ENCODE data around the gene SCNN1B.
"Not testable (repeated sequence)": the region's sequence is repeated elsewhere in the genome, so short reads cannot be mapped to it uniquely, and the experiment has no call there.

The SCNN1B gene

GRCh38 chr16:23381702-23382101 lies 79.6 kb downstream of the SCNN1B start:
- DNase-seq (ENCODE audit: low read depth): not testable (repeated sequence)

- DNase-seq (ENCODE audit: low read depth): no peak
Observed at GRCh38 chr16:23382279-23382678, 80.2 kb downstream of the SCNN1B start.

DNA sequence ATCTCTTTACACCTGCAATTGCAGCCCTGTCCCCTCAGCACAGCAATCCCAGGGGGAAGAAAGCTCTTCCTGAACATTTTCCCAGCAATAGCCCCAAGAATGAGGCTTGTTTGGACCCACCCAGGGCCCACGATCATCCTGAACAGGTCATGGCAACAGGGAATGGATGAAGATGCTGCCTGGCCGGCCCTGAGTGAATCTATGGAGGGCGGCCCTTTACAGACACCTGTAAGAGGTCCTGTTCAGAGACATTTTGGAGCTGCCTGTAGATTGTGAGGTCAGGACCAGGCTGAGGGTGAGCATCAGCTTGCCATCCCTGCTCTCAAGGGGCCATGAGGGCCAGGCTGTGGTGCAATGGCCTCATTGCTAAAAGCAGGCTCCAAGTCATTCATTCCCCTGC lies 81.8 kb downstream of the SCNN1B start:
- no peak for DNase-seq (ENCODE audit: low read depth)

DNA sequence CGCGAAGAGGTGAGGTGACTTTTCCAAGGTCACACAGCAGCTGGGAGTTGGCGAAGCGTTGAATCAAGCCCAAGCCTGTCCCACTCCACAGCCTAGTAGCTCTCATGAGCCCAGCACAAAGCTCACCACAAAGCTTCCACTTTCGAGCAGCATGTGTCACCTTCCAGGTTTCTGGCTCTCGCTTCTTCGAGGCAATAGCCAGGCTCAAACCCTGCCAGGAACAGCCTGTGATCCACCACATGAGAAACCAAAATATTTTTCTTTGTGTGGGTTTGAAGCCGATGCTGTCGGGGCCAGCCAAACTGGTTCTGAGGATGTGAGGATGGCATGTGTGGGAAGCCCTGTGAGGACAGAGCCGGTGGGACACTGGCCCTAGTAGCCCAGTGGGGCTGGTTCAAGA lies 82.8 kb downstream of the SCNN1B start:
- DNase-seq (ENCODE audit: low read depth): no peak

GRCh38 chr16:23385441-23385840 lies 83.3 kb downstream of the SCNN1B start:
- no peak for DNase-seq (ENCODE audit: low read depth)

- DNase-seq (ENCODE audit: low read depth): no peak
Observed at GRCh38 chr16:23387666-23388065, 85.6 kb downstream of the SCNN1B start.

DNA sequence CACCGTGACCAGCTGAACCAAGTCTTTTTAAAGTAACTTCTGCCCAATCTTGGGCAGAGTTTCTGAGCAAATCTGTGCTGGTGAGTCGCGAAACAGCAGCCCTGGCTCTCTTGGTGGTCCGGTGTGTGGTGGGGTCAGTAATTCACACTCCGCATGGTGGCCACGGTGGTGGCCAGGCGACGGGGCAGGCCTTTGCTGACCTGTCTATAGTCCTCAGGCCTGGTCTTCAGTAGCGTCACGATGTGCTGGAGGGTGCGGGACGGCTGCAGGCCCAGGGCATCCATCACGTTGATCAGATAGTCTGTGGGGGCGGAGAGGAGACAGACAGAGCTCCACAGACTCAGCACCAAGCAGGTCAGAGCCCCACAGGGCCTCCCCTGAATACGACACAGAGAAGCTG lies 86.7 kb downstream of the SCNN1B start:
- DNase-seq (ENCODE audit: low read depth): no peak

DNA sequence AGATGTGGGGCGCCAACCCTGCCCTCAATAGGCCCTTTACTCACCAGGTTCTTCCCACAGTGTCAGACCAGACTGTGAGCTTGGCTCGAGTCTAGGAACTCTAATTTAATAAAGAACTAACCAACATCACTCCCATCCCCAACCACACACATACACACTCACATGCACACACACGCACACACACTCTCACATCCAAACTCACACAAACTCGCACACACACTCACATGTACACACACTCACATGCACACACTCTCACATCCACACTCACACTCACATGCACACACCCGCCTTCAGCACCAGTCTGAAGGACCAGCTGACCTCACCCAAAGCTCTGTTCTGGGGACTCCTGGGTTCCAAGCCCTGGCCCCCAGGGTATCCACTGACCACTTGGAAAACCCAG lies 87.1 kb downstream of the SCNN1B start:
- DNase-seq (ENCODE audit: low read depth): no peak

GRCh38 chr16:23389936-23390335 lies 87.8 kb downstream of the SCNN1B start:
- DNase-seq (ENCODE audit: low read depth): not testable (repeated sequence)

DNA sequence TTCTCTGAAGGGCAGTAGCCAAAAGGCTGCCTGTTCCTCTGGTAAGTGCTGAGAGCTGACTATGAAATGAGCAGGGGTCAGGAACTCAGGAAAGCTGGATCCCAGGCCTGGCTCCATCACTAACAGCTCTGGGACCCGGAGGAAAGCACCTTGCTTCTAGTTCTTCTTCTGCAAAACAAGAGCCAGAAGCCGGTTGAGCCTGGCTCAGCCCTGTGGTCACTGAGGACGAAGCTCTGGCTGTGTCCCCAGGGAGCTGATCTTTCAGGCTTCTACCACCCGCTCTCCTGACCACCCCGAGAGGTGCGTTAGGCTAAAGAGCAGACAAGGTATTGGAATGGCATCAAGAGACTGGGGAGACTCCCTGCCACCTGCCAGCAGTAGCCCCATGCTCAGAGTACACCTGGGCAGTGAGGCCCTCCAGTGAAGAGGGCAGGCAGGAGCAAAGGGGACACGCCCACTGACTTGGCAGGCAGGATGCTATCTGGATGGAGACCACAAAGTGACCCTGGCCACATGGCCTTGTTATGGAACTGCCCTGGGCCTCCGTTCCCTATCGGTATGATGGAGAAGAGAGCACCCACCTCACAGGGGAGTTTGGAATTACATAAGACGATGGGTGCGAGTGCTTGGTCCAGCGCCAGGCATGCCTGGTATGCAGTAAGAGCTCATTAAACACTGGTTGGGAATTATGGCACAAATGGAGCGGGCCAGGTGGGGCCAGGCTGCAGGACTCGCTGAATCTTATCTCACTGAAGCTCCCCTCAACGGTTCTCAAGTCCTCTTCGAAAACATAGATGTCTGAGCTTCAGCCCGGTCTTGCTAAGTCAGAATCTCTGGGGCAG lies 89.5 kb downstream of the SCNN1B start:
- no peak for DNase-seq (ENCODE audit: low read depth)

- no peak for DNase-seq (ENCODE audit: low read depth)
Observed at GRCh38 chr16:23392223-23392600, 90.1 kb downstream of the SCNN1B start.

DNA sequence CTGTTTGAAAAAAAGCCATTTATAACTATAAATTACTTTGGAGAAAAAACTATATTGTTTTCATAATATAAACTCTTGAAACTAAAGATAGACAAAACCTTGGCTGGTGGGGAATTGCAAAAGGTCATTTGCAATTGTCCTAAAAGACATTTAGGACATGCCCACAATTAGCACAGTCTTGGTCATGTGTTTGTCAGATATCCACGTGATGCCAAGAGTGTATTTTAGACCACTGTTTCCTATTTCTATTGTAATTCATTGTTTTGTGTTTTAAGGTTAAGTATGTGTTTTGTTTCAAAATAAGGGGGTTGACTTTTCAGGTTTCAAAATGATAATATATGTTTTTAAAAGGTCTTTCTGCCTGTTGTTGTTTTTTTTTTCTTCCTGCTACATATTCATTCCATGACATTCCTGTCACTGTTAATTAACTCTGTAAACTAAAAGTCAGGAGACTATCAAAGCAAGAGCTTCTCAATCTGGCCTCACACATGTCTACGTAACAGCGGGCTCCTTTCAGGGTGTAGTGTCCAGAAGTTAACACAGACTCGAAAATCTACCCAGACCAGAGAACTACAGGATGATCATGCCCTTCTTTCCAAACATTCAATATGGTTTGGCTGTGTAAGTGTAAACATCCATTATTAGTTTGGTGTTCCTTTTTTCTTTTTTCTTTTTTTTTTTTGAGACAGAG lies 92.2 kb downstream of the SCNN1B start:
- DNase-seq (ENCODE audit: low read depth): no peak

GRCh38 chr16:23395732-23396131 lies 93.6 kb downstream of the SCNN1B start:
- no peak for DNase-seq (ENCODE audit: low read depth)

DNA sequence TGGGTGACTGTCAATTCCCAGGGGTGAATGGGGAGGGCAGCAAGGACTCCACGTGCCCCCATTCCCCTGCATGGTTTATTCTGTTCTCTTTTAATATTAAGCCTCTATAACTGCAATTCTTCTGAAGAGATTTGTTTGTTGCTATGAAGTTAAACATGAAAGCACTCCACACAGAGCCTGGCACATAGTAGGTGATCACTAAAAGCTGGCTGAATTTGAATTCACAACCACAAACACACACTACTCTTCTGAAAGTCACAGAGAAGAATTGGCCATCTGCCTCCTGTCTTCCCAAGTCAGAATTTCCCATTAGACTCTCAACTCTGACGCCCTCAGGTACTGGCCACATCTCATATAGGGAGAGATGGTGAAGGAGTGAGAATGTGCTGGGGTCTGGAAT lies 95.4 kb downstream of the SCNN1B start:
- no peak for DNase-seq (ENCODE audit: low read depth)

DNA sequence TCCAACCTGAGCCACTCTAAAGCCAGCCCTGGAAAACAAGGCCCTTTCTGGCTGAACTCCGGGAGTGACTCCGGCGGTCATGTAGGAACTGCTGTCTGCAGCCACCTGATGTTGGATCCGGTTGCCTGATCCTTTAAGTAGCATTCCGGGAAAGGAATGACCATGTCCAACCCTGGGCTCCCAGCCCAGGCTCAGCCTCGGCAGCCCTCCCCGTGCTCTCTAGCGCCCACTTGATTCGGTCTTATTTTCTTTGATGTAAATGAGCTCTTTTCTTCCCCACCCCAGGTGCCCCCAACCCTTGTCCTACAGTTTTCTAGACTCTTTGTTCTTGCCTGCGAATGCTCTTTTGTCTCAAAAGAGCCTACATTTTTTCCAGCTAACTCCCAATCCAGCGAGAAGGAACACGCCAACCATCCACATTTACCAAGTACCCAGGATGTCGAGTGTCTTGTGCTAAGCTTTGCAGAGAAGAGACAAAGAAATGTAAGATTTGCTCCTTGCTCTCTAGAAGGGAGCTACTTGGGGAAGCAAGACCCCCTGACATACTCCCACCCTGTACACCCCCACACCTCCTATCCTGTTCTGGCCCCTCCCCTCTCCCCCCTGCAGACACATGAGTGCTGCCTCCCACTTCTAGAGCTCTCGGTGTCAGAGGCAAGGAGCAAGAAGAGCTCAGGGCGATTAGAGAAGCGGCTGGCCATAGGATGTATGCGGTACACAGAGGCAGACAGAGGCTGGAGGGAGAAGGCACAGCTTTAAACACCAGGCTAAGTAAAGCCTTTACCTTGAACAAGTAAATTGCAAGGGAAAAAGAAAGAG lies 97.1 kb downstream of the SCNN1B start:
- DNase-seq (ENCODE audit: low read depth): no peak

DNA sequence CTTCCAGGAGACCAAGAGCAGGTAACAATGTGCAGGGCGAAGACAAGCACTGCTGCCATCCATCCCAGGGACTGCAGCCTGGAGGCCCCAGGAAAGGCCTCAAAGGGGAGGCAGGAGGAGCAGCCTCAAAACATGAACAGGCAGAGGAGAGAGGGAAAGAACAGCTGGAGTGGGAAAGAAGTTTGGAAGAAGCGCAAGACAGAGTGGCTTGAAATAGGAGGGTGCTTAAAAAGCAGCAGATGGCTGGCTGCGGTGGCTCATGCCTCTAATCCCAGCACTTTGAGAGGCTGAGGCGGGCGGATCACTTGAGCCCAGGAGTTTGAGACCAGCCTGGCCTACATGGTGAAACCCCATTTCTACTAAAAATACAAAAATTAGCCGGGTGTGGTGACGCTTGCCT lies 98.3 kb downstream of the SCNN1B start:
- not testable (repeated sequence) for DNase-seq (ENCODE audit: low read depth)

- DNase-seq (ENCODE audit: low read depth): no peak
Observed at GRCh38 chr16:23401139-23401538, 99.0 kb downstream of the SCNN1B start.

DNA sequence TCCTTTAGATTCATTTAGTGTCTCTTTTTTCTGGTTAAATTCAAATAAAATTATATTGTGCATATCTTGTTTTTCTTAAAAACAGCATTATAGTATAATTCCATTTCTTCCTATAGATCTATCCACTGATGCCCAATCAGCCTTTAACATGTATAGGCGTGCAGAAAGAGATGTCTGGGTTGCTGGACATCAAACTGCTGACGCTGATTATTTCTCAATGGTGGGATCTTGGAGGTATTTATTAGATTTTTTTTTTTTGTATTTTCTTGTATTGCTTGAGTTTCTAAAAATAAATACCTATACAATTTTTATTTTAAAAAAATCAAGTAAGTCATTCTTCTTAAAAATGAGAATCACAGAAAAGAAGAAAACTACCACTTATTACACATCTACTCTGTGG lies 100.0 kb downstream of the SCNN1B start:
- DNase-seq (ENCODE audit: low read depth): no peak

DNA sequence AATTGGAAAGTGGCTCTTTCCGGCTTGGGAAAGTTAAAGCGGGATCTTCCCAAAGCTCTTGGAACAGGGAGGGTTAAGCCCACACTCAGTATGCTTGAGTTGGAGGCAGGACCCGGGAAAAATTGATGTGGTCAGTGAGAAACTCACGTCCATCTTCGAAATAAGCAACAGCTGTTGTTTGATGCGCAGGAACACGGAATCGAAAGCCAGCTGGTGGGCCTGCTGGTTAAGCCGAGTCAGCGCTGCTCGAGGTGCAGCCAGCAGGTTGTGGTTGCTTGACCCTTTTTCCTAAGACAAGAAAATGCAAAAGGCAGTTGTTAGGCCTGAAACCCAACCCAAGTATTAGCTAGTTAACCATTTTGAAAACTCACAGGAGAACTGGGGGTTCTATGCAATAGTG lies 101.4 kb downstream of the SCNN1B start:
- DNase-seq (ENCODE audit: low read depth): no peak

DNA sequence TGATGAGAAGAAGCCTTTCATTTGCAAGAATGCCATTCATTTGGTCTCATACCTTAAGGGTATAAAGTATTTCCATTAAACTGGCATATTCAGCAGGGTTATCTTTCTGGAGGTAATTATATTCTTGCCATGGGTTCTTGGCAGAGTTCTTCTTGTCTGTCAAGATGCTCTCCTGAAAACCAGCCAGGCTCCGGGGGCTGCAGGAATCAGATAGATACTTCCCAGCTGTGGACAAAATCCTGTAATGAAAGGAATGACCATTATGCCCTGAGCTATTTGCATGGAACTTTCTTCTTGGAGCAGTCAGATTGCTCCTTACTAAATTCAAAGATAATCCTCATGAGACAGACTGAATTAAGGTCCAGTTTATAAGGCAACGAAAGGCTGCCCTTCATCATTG lies 103.9 kb downstream of the SCNN1B start:
- no peak for DNase-seq (ENCODE audit: low read depth)

GRCh38 chr16:23406546-23407240 lies 104.6 kb downstream of the SCNN1B start:
- no peak for DNase-seq (ENCODE audit: low read depth)

DNA sequence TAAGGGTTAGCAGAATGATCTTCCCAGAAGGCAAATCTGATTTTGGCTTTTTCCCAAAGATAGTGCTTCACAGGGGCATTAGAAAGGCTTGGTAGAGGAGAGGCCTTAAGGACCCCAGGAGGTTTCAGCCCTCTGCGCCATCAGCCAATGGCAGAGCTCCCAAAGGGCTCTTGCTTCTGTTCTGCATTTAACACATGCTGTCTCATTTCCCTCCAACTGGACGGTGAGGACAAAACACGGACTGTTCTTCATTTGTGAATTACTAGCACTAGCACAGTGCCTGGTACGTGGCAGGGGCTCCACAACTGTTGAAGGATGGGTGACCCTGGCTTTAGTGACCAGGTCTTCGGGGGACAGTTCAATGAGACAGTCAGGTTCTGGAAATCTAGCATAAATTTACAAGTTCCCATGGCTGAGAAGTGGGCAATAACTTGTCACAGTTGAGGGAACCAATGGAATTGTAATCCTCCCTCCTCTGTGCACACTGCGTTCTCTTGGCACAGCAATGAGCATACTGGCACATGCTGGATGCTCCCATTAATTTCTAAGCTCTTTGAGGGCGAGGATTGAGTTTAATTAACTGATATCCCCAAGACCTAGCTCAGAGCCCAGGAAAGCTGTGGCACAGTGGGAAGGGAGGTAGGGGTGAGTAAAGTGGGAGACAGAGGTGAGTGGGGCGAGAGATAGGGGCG lies 105.5 kb downstream of the SCNN1B start:
- no peak for DNase-seq (ENCODE audit: low read depth)

Measured in activated T-cell treated with anti-CD3 and anti-CD28 coated beads for 24 hours (primary cell).